Kidney epithelial cell (primary cell): ENCODE results near the gene UNC93B1. TPM values are rescaled to one million over a fixed set of nuclear protein-coding genes. Genes with fewer than 3 reads are reported as not detected.

Experiments
- DNase-seq: peaks from one replicate; pipeline ENCODE4 v3.0.0-alpha.2; 2010; ENCODE audit warnings: low read depth
- H3K27me3 ChIP-seq: 2 replicates; pipeline ENCODE4 v1.6.0; 2011; ENCODE audit warnings: low read length; ENCODE audit not compliant: control insufficient read depth, insufficient read depth
- H3K36me3 ChIP-seq: 2 replicates; pipeline ENCODE4 v1.5.1; 2011; ENCODE audit warnings: low read length; ENCODE audit not compliant: control insufficient read depth, insufficient read depth
- H3K4me3 ChIP-seq: 2 replicates; pipeline ENCODE4 v1.5.1; 2011; ENCODE audit warnings: low read depth, mild to moderate bottlenecking, control low read depth, low read length
- CTCF ChIP-seq: IDR thresholded peaks from 2 replicates; pipeline ENCODE4 v1.5.1; 2011; ENCODE audit warnings: mild to moderate bottlenecking, moderate library complexity, low read length, control low read depth, inconsistent platforms; ENCODE audit not compliant: insufficient read depth, poor library complexity, severe bottlenecking
- total RNA-seq: library from RNA; depleted of rRNA; stranded (reverse); fragments of >200 nt; gene quantifications from 2 replicates; pipeline ENCODE4 v1.2.3, GENCODE V29; 2015

The UNC93B1 gene
- total RNA-seq, 1 donor from 2014 or later: 21.0 TPM

GRCh38 chr11:68043349-68044144, 39.6 kb upstream of the UNC93B1 start:
- no peak for DNase-seq
- no peak for TF ChIP-seq CTCF

GRCh38 chr11:68043029-68043348, 39.1 kb upstream of the UNC93B1 start:
- Histone ChIP-seq H3K27me3 (no peaks in the 10 kb centered on the region), H3K4me3 (no peak overlapping the region), H3K36me3 (no peaks in the 10 kb centered on the region)
- DNase-seq: no peak
- no peak for TF ChIP-seq CTCF

More at GRCh38 chr11:68043349-68044144, 39.6 kb upstream of the UNC93B1 start:
- Histone ChIP-seq H3K27me3 (no peaks in the 10 kb centered on the region), H3K36me3 (no peaks in the 10 kb centered on the region), H3K4me3 (no peak overlapping the region)

- TF ChIP-seq CTCF: no peak
- H3K27me3 ChIP-seq: no peaks in the 10 kb centered on the region
- H3K36me3 ChIP-seq: no peaks in the 10 kb centered on the region
- no peak overlapping the region for H3K4me3 ChIP-seq
- no peak for DNase-seq
Measured at GRCh38 chr11:68042219-68043028, 38.5 kb upstream of the UNC93B1 start.

DNA sequence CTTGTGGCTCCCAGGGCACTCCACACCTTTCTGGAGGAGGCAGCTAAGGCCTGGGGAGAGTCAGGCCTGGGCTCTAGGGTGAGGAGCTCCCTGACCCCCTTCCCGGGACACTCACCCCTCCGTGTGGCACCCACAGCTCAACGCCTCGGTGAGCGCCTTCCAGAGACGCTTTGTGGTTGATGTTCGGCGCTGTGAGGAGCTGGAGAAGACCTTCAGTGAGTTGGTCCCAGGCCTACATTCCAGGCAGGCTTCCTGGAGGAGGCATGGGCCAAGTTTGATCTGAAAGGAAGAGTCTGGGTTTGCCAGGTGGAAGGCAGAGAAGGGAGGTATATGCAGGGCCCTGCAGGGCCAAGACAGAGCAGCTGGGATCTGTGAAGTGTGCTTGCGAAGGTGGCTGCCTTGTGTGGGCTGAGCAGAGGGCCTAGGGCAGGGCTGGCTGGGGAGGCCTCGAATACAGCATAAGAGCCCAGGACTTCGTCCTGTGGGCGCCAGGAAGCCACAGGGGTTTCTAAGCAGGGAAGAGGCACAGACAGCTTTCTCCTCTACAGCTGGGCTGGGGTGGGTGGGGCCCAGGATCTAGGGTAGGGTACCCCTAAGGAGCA, 37.8 kb upstream of the UNC93B1 start:
- Histone ChIP-seq H3K4me3 (no peak overlapping the region), H3K36me3 (no peaks in the 10 kb centered on the region), H3K27me3 (no peaks in the 10 kb centered on the region)
- TF ChIP-seq CTCF: no peak
- DNase-seq: no peak

DNA sequence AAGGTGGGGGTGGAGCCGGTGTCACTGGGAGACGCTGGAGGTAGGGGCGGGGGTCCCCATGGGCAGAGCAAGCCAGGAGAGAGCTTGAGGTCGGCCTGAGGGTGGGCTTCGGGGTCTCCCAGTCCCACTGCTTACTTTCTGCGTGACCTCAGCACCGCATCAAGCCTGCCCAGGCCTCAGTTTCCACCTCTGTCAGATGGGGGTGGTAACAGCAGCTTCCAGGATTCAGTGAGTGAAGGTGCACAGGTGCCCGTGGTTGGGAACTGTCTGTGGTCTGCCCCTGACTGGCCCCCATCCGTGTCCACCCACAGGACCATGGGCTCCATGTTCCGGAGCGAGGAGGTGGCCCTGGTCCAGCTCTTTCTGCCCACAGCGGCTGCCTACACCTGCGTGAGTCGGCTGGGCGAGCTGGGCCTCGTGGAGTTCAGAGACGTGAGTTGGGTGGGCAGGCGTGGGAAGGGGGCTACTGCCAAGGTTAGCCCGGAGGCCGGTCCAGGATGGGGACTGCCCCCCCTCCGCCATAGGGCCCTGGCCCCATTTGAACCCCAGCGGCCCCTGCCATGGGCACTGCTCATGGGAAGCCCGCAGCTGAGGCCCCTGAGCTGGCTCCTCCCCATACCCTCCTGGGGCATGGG, 37.2 kb upstream of the UNC93B1 start:
- DNase-seq: no peak
- no peak for TF ChIP-seq CTCF
- Histone ChIP-seq H3K36me3 (no peaks in the 10 kb centered on the region), H3K4me3 (peak overlapping the region; percentile 37), H3K27me3 (no peaks in the 10 kb centered on the region)
